HG03103 (cell line): ENCODE data around the gene VPS37B.

Experiments used
- ATAC-seq: cut with Tn5 transposase; IDR thresholded peaks from one replicate; pipeline ENCODE4 v1.9.1; 2021; ENCODE audit warnings: low read depth; ENCODE audit not compliant: unreplicated experiment

Gene VPS37B

GRCh38 chr12:122844366-122844971 lies 51.5 kb downstream of the VPS37B start:
- no peak for ATAC-seq

DNA sequence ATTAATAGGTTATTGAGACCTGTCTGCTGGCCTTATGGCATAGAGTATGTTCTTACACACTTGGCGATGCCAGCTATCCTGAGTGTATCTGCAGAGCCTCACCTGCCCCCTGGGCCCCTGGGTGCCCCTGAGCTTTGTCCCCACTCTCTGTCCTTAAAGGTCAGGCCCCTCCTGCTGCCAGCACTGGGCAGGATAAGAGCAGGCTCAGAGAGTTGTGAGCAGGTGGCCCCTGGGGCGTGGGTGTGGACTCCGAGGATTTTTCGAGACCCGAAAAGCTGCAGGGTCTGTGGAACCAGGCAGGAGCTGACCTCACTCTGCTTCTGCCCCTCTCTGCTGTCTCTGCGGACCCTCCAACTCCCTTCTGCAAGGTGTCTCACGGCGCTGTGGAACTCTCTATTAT lies 52.5 kb downstream of the VPS37B start:
- ATAC-seq = no peak

DNA sequence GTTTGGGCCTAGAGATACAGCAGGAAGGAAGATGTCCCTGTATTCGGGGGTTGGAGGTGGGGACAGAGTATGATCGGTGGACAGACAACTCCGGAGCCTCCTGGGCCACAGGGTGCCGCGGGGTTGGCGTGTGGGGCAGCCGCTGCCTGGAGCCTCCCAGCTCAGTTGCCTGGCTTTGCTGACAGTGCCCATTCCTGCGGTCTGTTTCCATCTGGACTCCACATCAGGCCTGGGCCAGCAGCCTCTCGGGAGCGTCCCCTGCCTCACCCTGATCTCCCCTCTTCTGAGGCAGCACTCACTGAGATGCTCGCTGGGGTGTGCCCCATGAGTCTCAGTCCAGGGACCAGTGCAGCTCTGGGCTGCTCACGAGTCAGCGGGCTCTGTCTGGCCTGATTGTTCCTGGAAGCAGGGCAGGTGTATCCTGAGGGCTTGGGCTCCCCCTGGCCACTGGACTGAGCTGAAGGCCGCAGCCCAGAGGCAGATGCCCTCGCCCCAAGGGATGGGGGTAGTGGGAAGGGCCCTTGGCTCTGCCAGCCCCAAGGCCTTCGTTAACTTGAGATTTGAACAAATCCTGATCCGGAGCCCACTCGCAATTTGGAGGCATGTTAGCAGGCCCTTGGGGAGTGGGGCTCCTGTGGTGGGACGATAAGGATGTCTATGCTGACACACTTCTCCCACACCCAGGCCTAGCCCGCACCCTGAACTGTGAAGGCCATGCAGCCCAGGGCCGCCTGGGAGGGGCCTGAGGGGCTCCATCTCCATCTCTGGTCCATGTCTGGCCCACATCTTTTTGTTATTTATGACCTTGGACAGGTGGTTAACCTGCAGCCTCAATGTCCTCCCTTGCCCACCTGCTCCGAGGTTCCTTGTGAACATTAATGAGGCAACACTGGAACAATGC lies 53.2 kb downstream of the VPS37B start:
- no peak for ATAC-seq

DNA sequence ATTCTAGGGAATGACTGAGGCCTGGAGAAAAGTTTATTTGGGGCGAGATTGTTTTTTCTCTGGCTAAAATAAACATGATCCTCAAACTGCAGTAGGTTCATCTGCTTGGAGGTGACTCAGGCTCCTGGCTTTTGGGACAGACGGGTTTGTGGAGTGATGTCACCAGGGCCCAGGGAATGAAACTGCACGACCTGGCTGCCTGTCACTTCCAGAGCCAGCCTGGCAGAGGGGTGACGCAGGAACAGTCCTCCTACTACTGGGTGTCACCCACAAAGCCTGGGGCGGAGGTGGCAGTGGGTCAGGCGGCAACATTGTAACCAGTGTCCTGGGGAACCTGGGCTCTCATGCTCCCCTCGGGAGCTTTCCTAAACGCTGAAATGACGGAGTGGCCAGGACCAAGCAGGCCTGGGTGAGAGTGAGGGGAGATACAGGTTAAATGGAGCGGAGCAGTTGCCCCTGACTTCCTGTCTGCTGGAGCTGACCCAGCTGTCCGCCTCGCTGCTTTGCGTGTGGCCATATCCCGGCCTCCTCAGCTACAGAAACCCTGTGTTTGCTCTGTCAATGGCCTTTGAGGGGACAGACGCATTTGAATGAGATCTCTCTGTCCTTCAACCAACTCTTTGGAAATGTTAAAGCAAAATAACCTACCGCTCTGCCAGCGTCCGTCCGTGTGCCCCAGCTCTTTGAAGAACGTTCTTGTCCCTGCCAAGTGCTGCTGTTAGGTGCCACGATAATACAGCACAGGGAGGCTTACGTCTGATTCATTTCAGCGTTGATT lies 54.2 kb downstream of the VPS37B start:
- ATAC-seq = no peak

GRCh38 chr12:122840580-122841513 lies 55.1 kb downstream of the VPS37B start:
- no peak for ATAC-seq

DNA sequence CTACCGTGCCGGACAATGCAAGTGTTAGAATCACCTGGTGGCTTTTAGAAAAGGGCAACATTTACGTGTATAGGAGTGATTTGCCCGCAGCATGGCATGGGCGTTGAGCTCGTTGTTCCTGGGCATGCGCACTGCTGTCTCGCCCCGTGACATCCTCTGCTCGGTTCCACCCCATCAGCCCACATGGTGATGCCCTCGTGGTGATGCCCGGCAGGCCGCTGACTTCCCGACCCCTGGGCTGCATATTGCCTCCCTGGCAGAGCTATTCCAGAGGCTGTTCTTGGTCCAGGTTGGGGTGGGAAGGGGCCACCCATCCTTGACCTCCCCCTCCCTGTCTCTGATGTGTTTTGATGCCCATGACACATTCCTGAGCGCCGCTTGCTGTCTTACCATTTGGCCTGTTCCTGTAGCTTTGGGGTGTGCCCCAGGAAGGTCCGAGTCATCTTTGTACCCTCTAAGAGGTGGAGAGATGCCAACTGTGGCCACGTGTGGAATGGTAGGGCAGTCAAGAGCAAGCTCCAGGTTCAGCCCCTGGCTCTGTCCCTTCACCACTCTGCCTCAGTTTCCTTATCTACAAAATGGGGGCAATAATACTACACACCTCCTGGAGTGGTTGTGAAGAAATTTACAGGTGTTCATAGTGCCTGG lies 55.9 kb downstream of the VPS37B start:
- no peak for ATAC-seq

DNA sequence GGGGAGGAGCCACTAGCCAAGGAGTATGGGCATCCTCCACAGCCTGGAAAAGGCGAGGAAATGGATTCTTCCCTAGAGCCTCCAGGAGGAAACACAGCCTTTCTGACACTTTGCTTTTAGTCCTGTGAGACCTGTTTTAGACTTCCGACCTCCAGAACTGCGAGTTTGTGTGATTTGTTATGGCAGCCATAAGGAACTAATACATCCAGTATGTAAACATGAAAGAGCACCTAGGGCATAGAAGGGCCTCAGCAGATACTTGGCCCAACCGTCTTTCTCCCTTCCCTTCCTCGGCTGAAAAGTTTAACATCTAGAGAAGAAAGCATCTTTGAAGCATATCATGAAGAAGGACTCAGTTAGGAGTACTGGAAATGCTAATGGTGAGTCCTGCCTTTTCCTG lies 57.1 kb downstream of the VPS37B start:
- no peak for ATAC-seq

DNA sequence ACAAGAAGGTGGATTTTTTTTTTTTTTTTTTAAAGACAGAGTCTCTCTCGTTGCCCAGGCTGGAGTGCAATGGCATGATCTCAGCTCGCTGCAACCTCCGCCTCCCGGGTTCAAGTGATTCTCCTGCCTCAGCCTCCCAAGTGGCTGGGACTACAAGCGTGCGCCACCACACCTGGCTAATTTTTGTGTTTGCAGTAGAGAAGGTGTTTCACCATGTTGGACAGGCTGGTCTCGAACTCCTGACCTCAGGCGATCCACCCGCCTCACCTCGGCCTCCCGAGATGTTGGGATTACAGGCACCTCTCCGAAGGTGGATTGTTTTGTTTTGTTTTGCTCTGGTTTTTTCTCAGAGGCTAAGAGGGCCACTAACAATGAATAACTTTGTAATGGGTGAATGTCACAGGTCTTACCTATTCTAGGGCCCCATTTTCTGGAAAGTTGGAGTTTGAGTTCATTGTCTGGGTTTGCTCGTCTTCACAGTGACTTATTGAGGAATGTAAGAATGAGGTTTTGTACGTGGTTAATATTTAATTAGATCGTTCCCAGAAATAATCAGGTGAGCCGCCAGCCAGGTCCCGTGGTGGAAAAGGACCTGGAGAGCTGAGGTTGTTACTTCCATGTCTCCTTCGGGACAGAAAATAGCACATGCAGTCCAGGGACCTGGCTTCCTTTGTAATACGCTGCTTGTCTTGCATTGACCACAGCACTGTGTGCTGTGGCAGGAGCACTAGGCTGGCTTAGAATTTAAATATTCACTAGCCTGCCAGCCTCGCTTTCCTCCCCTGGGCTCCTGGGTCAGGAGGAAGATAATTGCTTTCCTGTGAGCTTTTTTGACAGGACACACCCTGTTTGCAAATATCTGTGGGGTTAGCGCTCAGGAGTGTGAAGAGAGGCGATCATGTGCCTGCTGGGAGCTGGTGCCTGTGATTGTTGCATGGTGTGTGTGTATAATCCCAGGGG lies 58.3 kb downstream of the VPS37B start:
- ATAC-seq = no peak

- peak; percentile 52 for ATAC-seq
Measured at GRCh38 chr12:122836027-122836921, 59.6 kb downstream of the VPS37B start.

- ATAC-seq = no peak
Measured at GRCh38 chr12:122835750-122836026, 60.2 kb downstream of the VPS37B start.

DNA sequence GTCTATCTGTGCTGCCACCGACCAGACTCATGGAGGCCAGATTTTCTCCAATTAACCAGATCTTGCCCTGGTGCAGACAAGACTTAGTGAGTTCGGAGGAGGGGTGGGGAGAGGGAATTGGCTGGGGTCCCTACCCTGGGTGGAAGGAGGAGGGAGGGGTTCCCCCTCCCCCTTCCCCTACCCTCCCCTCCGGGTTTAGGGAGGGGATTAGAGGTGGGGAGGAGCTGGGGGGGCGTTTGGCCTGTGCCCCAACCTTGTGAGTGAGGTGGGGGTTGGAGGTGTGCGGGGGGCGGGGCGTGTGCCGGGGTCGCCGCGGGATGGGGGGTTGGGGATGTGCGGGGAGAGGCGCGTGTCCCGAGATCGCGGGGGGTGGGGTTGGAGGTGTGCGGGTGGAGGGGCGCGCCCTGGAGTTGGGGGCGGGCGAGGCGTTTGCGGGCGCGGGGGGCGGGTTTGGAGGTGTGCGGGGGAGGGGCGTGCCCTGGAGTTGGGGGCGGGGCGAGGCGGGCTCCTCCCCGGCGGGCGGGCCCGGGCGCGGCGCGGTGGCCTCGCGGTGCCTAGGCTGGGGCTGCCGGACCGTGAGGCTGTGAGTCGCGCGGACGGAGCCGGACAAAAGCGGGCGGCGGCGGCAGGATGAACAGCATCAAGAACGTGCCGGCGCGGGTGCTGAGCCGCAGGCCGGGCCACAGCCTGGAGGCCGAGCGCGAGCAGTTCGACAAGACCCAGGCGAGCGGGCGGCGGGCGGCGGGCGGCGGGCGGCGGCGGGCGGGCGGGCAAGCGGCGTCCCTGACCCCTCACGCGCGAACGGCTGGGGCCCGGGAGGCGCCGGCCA lies 60.8 kb downstream of the VPS37B start, which contains the start of gene HIP1R:
HIP1R (plus strand) TSS at position 537 of the 829 bp plus-strand sequence; CDS start at position 631, 94 bp downstream.
- no peak for ATAC-seq

DNA sequence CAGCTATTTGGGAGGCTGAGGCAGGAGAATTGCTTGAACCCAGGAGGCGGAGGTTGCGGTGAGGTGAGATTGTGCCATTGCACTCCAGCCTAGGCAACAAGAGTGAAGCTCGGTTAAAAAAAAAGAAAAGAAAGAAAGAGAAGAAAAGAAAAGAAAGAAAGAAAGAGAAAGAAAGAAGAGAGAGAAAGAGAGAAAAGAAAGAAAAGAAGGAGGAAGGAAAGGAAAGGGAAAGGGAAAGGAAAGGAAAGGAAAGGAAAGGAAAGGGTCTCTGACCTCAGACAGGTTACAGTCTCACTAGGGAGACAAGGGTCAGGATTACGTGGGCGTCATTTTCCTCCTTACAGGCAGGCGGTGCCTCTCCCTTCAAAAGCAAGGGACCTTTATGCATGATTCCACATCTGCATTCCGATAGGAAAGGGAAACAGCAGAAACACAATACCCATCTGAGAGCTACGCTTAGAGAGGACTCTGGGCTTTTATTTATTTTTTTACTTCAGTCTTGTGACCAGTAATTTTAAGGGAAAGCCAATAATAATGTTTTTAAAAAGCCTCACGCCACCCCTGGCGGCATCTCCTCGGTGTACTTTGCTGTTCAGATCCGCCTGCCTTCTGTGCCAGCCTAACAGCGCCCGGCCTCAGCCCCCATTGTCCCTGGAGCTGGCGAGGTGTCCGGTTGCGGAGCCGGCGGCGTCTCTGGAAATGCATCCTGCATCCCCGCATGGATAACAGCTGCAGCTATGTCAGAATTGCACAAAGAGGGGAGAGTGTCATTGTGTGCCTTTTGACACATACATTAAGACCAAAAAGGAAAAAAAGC lies 61.6 kb downstream of the VPS37B start:
- no peak for ATAC-seq

DNA sequence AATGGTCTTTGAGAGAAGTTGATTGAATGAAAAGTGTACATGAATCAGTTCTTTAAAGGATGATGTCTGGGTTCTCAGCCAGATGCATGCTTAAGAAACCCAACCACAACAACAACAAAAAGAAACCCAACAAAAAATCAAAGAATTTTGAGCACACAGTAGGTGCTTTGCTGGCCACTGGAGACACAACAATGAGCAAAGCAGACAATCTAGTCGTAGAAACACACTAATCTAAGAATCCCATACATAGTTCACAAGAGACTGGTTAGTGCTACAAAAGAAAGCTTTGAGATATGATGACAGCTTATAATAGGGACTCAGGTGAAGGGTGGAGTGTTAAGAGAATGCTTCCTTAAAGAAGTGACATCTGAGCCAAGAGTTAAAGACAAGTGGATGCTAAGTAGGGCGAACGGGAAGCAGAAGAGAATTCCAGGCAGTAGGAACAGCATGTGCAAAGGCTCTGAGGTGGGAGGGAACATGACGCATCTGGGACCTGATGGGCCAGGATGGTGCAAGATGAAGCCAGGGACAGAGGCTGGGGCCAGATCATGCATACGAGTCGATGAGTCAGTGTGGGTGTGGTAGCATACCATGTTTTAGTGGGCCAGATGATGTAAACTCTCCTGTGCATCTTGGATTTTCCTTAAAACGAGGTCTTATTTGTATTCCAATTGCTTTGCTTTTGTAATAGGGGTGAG lies 65.3 kb downstream of the VPS37B start:
- ATAC-seq = no peak

DNA sequence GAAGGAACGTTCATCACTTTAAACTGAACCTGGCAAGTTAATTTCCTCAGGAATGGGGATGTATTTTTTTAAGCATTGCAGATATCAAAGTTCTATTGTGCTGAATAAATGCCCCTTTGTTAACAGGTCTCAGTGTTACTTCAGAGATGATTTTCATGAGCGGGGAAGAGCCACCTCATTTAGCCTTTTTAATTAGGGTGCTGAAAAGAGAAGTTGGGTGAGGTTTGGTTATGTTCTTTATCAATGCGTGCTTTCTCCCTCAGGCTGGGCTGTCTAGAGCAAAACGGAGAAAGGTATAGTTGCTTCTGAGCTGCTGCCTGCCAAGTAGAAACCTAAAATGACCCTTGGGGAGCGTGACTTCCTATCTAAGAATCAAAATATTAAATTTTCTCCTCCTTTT lies 68.7 kb downstream of the VPS37B start:
- ATAC-seq = no peak
